ENCODE results near the gene PEX14.

DNA sequence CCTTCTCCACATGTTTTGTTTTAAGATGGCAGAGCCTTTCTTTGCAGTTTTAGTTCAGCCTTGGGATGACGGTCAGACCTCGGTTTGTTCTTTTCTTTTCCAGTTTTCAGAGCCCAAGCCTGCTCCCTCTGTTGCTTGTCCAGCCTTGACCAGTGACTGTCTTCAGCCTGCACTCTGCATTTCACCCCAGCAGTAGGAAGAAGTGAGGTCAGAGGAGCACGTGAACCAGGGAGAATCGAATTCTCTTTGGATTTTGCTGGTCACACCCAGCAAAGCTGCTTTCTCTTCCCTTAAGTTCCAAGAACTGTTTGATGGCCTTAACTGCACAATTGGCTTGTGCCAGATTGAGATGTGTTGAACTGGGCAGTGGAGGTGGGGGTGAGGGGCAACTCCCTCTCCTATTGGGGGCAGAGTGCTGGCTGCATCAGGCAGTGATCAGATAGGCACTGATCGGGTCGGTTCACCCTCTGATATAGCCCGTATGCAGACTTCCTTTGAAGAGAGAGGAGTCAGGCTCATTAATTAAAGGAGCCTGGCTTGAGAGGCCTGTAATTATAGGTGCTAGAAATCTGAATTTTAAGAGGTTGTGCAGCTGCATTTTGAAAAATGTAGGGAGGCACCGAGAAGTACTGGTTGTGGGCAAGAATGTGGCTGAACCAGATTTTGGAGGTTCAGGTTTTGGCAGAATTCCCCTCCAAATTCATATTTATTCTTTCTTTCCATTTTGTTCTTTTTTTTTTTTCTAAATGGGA lies 42.4 kb downstream of the PEX14 start:
- TF ChIP-seq, protein P1, sequence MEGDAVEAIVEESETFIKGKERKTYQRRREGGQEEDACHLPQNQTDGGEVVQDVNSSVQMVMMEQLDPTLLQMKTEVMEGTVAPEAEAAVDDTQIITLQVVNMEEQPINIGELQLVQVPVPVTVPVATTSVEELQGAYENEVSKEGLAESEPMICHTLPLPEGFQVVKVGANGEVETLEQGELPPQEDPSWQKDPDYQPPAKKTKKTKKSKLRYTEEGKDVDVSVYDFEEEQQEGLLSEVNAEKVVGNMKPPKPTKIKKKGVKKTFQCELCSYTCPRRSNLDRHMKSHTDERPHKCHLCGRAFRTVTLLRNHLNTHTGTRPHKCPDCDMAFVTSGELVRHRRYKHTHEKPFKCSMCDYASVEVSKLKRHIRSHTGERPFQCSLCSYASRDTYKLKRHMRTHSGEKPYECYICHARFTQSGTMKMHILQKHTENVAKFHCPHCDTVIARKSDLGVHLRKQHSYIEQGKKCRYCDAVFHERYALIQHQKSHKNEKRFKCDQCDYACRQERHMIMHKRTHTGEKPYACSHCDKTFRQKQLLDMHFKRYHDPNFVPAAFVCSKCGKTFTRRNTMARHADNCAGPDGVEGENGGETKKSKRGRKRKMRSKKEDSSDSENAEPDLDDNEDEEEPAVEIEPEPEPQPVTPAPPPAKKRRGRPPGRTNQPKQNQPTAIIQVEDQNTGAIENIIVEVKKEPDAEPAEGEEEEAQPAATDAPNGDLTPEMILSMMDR (IDR thresholded peaks at IDR 0.05; ENCODE audit: low read length) = no peak
- TF ChIP-seq EZH2 (IDR thresholded peaks at IDR 0.05; ENCODE audit: borderline replicate concordance, low read length) = no peak
